ENCODE data around the gene ATXN10. TPM values are rescaled to one million over a fixed set of nuclear protein-coding genes. Genes with fewer than 3 reads are reported as not detected.

Gene ATXN10
- total and polyA plus RNA-seq, 2 donors (not counting 1 experiment from before 2014, with no cell fraction given) = 164 to 350 TPM

- peaks cover 3% of the 10 kb centered on the region for H3K79me2 ChIP-seq (ENCODE audit: control insufficient read depth, insufficient read depth, low read length)
- H4K20me1 ChIP-seq (ENCODE audit: control insufficient read depth, extremely low read depth, insufficient read depth, low read length) = peaks cover 2% of the 10 kb centered on the region
- H3K9me3 ChIP-seq (ENCODE audit: control insufficient read depth, insufficient read depth, low read depth, low read length) = no peaks in the 10 kb centered on the region
- TF ChIP-seq CTCF (conservative IDR thresholded peaks at IDR 0.05 in 1 of 2, IDR thresholded peaks at IDR 0.05 in 1 of 2; ENCODE audit: low read depth in 1 of 2, low read length in 2 of 2) = no peak
- TF ChIP-seq EZH2 (IDR thresholded peaks at IDR 0.05; ENCODE audit: low read length, missing control alignments) = no peak
- peaks cover 3% of the 10 kb centered on the region for H3K4me1 ChIP-seq (ENCODE audit: control insufficient read depth, extremely low read depth, insufficient read depth, low read length)
- H2AFZ ChIP-seq (ENCODE audit: low read length) = no peak overlapping the region
- H3K4me3 ChIP-seq (replicated peaks in 1 of 4; ENCODE audit: control extremely low read depth in 1 of 4, insufficient read depth in 1 of 4, low read depth in 3 of 4, low read length in 4 of 4) = no peak overlapping the region
- H3K27me3 ChIP-seq (ENCODE audit: control insufficient read depth, insufficient read depth, low read length) = no peaks in the 10 kb centered on the region
- peaks cover 5% of the 10 kb centered on the region for H3K36me3 ChIP-seq (ENCODE audit: control insufficient read depth, insufficient read depth, low read length)
- H3K27ac ChIP-seq (ENCODE audit: insufficient read depth, low read length) = no peak overlapping the region
- no peak overlapping the region for H3K9ac ChIP-seq (ENCODE audit: insufficient read depth, low read length)
- peak in 1 of 2 donors; percentile 8 for DNase-seq (ENCODE audit: low read depth in 2 of 2)
- H3K4me2 ChIP-seq (ENCODE audit: extremely low read depth, insufficient read depth, low read length) = no peak overlapping the region
These were observed 84.9 kb downstream of the ATXN10 start for GRCh38 chr22:45756558-45756957.

GRCh38 chr22:45757068-45757467 is 85.4 kb downstream of the ATXN10 start:
- Histone ChIP-seq H3K27me3 (ENCODE audit: control insufficient read depth, insufficient read depth, low read length) (no peaks in the 10 kb centered on the region), H3K36me3 (ENCODE audit: control insufficient read depth, insufficient read depth, low read length) (peaks cover 5% of the 10 kb centered on the region), H3K4me1 (ENCODE audit: control insufficient read depth, extremely low read depth, insufficient read depth, low read length) (peaks cover 3% of the 10 kb centered on the region), H3K79me2 (ENCODE audit: control insufficient read depth, insufficient read depth, low read length) (peaks cover 3% of the 10 kb centered on the region), H4K20me1 (ENCODE audit: control insufficient read depth, extremely low read depth, insufficient read depth, low read length) (peaks cover 2% of the 10 kb centered on the region), H3K4me2 (ENCODE audit: extremely low read depth, insufficient read depth, low read length) (no peak overlapping the region), H3K9ac (ENCODE audit: insufficient read depth, low read length) (no peak overlapping the region), H3K27ac (ENCODE audit: insufficient read depth, low read length) (no peak overlapping the region), H3K9me3 (ENCODE audit: control insufficient read depth, insufficient read depth, low read depth, low read length) (no peaks in the 10 kb centered on the region), H3K4me3 (replicated peaks in 1 of 4; ENCODE audit: control extremely low read depth in 1 of 4, insufficient read depth in 1 of 4, low read depth in 3 of 4, low read length in 4 of 4) (no peak overlapping the region), H2AFZ (ENCODE audit: low read length) (no peak overlapping the region)
- DNase-seq (ENCODE audit: low read depth in 2 of 2) = peak; percentile 59
- TF ChIP-seq EZH2 (IDR thresholded peaks at IDR 0.05; ENCODE audit: low read length, missing control alignments) (no peak), CTCF (conservative IDR thresholded peaks at IDR 0.05 in 1 of 2, IDR thresholded peaks at IDR 0.05 in 1 of 2; ENCODE audit: low read depth in 1 of 2, low read length in 2 of 2) (peak in 1 of 2 donors; percentile 31)

GRCh38 chr22:45757936-45758335 is 86.3 kb downstream of the ATXN10 start:
- no peak for TF ChIP-seq EZH2 (IDR thresholded peaks at IDR 0.05; ENCODE audit: low read length, missing control alignments)
- Histone ChIP-seq H3K27ac (ENCODE audit: insufficient read depth, low read length) (no peak overlapping the region), H3K9me3 (ENCODE audit: control insufficient read depth, insufficient read depth, low read depth, low read length) (no peaks in the 10 kb centered on the region), H3K9ac (ENCODE audit: insufficient read depth, low read length) (no peak overlapping the region), H4K20me1 (ENCODE audit: control insufficient read depth, extremely low read depth, insufficient read depth, low read length) (peaks cover 2% of the 10 kb centered on the region), H3K36me3 (ENCODE audit: control insufficient read depth, insufficient read depth, low read length) (peaks cover 5% of the 10 kb centered on the region), H2AFZ (ENCODE audit: low read length) (no peak overlapping the region), H3K4me2 (ENCODE audit: extremely low read depth, insufficient read depth, low read length) (no peak overlapping the region), H3K79me2 (ENCODE audit: control insufficient read depth, insufficient read depth, low read length) (peaks cover 3% of the 10 kb centered on the region), H3K4me1 (ENCODE audit: control insufficient read depth, extremely low read depth, insufficient read depth, low read length) (peaks cover 3% of the 10 kb centered on the region), H3K4me3 (replicated peaks in 1 of 4; ENCODE audit: control extremely low read depth in 1 of 4, insufficient read depth in 1 of 4, low read depth in 3 of 4, low read length in 4 of 4) (no peak overlapping the region), H3K27me3 (ENCODE audit: control insufficient read depth, insufficient read depth, low read length) (no peaks in the 10 kb centered on the region)
- no peak for DNase-seq (ENCODE audit: low read depth in 2 of 2)

Data from fibroblast of lung (primary cell).